H1 (cell line): ENCODE data around the gene POLD1. TPM values are rescaled to one million over a fixed set of nuclear protein-coding genes. Genes with fewer than 3 reads are reported as not detected.

Experiments used
- CTCF ChIA-PET: fragments of 300-600 bp; sonication (Branson Sonifier 250); formaldehyde crosslinking; loops from one replicate; lab custom pipeline; 2021; ENCODE audit not compliant: partially characterized antibody; lab: Charles Lee
- POLR2A ChIA-PET: fragments of 300-600 bp; sonication (Branson Sonifier 250); formaldehyde crosslinking; loops from one replicate; lab custom pipeline; 2021; ENCODE audit warnings: inconsistent platforms; ENCODE audit not compliant: partially characterized antibody; lab: Charles Lee
- DNase-seq, 2 experiments: peaks; one replicate each; pipeline versions ENCODE4 v3.0.0 to v3.0.0-alpha.2; 2010 to 2022; ENCODE audit warnings: low spot score in 2 of 2, low read depth in 1 of 2, mixed read lengths in 1 of 2
- FAIRE-seq: peaks from 2 replicates; lab custom pipeline; 2011; peaks lifted over from hg19 to GRCh38; lab: Jason Lieb, UNC
- H2AFZ ChIP-seq: 2 replicates; pipeline ENCODE4 v1.8.1; 2012; ENCODE audit warnings: low read length, inconsistent platforms
- H2AK5ac ChIP-seq: 2 replicates; pipeline ENCODE4 v1.6.1; 2013; ENCODE audit warnings: low read depth, low read length
- H2BK120ac ChIP-seq: replicated peaks from 2 replicates; pipeline ENCODE3; 2013; ENCODE audit warnings: low read depth, low read length, inconsistent platforms
- H2BK12ac ChIP-seq: 2 replicates; pipeline ENCODE4 v1.6.1; 2013; ENCODE audit warnings: low read depth, low read length
- H2BK15ac ChIP-seq: 2 replicates; pipeline ENCODE4 v1.6.1; 2013; ENCODE audit warnings: low read length
- H2BK20ac ChIP-seq: 2 replicates; pipeline ENCODE4 v1.6.1; 2013; ENCODE audit warnings: low read length
- H2BK5ac ChIP-seq: 2 replicates; pipeline ENCODE4 v1.6.1; 2013; ENCODE audit warnings: low read depth, low read length
- H3K14ac ChIP-seq: 2 replicates; pipeline ENCODE4 v1.6.1; 2013; ENCODE audit warnings: inconsistent platforms; ENCODE audit not compliant: insufficient read length
- H3K18ac ChIP-seq: 2 replicates; pipeline ENCODE4 v1.6.1; 2013; ENCODE audit warnings: low read length; ENCODE audit errors: extremely low read depth
- H3K23ac ChIP-seq: 2 replicates; pipeline ENCODE4 v1.6.1; 2013; ENCODE audit warnings: inconsistent platforms; ENCODE audit not compliant: insufficient read length
- H3K23me2 ChIP-seq: 2 replicates; pipeline ENCODE4 v1.6.1; 2013; ENCODE audit warnings: low read depth, low read length
- H3K27ac ChIP-seq: 2 replicates; pipeline ENCODE4 v1.6.1; 2011; ENCODE audit warnings: low read depth, low read length, inconsistent platforms
- H3K27me3 ChIP-seq, 4 experiments: replicated peaks in 1 of 4; 1 replicate in 1 of 4; 2 replicates in 3 of 4; pipeline versions ENCODE4 v1.6.1 to v1.8.1; 2011 to 2013; ENCODE audit warnings: low read length in 3 of 4, mild to moderate bottlenecking in 3 of 4, inconsistent platforms in 2 of 4, mixed read lengths in 2 of 4, moderate library complexity in 1 of 4; ENCODE audit not compliant: control insufficient read depth in 3 of 4, insufficient read depth in 3 of 4; ENCODE audit errors: extremely low read depth in 1 of 4
- H3K36me3 ChIP-seq, 4 experiments: 2 replicates each; pipeline versions ENCODE4 v1.6.1 to v1.8.1; 2011 to 2013; ENCODE audit warnings: mild to moderate bottlenecking in 4 of 4, low read length in 3 of 4, moderate library complexity in 2 of 4, control low read depth in 1 of 4, inconsistent platforms in 1 of 4; ENCODE audit not compliant: insufficient read depth in 4 of 4, control insufficient read depth in 2 of 4
- H3K4ac ChIP-seq: replicated peaks from 2 replicates; pipeline ENCODE3; 2013; ENCODE audit warnings: low read length, low read depth, mixed read lengths, inconsistent platforms; ENCODE audit not compliant: insufficient read length
- H3K4me1 ChIP-seq, 4 experiments: replicated peaks in 1 of 4; 1 replicate in 1 of 4; 2 replicates in 3 of 4; pipeline versions ENCODE4 v1.6.1 to v1.8.1; 2011 to 2013; ENCODE audit warnings: low read length in 3 of 4, inconsistent platforms in 2 of 4, mixed read lengths in 1 of 4; ENCODE audit not compliant: insufficient read depth in 4 of 4, control insufficient read depth in 3 of 4
- H3K4me2 ChIP-seq, 2 experiments: 2 replicates each; pipeline versions ENCODE4 v1.6.1 to v1.8.1; 2011 to 2013; ENCODE audit warnings: low read depth in 2 of 2, low read length in 2 of 2, control low read depth in 1 of 2, inconsistent platforms in 1 of 2, mild to moderate bottlenecking in 1 of 2; ENCODE audit not compliant: insufficient read depth in 1 of 2
- H3K4me3 ChIP-seq, 4 experiments: fragments of 200-600, 300-600 bp in 1 of 4; sonication (generic), shearing (Covaris generic), sonication (Bioruptor Twin) in 1 of 4; 2 replicates each; pipeline versions ENCODE4 v1.5.1 to v1.8.1; 2011 to 2016; ENCODE audit warnings: low read length in 4 of 4, low read depth in 3 of 4, control low read depth in 2 of 4, inconsistent platforms in 2 of 4, mild to moderate bottlenecking in 2 of 4, mixed read lengths in 1 of 4, moderate library complexity in 1 of 4; ENCODE audit not compliant: insufficient read depth in 2 of 4; ENCODE audit errors: extremely low read depth in 1 of 4
- H3K56ac ChIP-seq: replicated peaks from 2 replicates; pipeline ENCODE3; 2013; ENCODE audit warnings: low read depth, mild to moderate bottlenecking, mixed read lengths, low read length, inconsistent platforms; ENCODE audit not compliant: insufficient read length
- H3K79me1 ChIP-seq: 2 replicates; pipeline ENCODE4 v1.6.1; 2013; ENCODE audit warnings: low read depth, low read length, control low read depth
- H3K79me2 ChIP-seq, 2 experiments: 2 replicates each; pipeline versions ENCODE4 v1.6.1 to v1.8.1; 2012 to 2013; ENCODE audit warnings: low read length in 2 of 2, mild to moderate bottlenecking in 2 of 2, inconsistent platforms in 1 of 2; ENCODE audit not compliant: insufficient read depth in 2 of 2, control insufficient read depth in 1 of 2
- H3K9ac ChIP-seq, 4 experiments: replicated peaks in 1 of 4; 1 replicate in 1 of 4; 2 replicates in 3 of 4; pipeline versions ENCODE4 v1.6.1 to v1.8.1; 2011 to 2013; ENCODE audit warnings: low read depth in 3 of 4, low read length in 3 of 4, control low read depth in 2 of 4, mild to moderate bottlenecking in 2 of 4, moderate library complexity in 2 of 4, inconsistent platforms in 1 of 4; ENCODE audit errors: extremely low read depth in 1 of 4
- H3K9me3 ChIP-seq, 2 experiments: 2 replicates each; pipeline versions ENCODE4 v1.6.1 to v1.8.1; 2012 to 2013; ENCODE audit warnings: mild to moderate bottlenecking in 2 of 2, moderate library complexity in 2 of 2, control low read depth in 1 of 2, inconsistent platforms in 1 of 2, low read depth in 1 of 2, low read length in 1 of 2, mixed read lengths in 1 of 2; ENCODE audit not compliant: insufficient read depth in 2 of 2
- H4K20me1 ChIP-seq, 2 experiments: replicated peaks in 1 of 2; 2 replicates each; pipeline versions ENCODE3 to v1.8.1; 2011 to 2013; ENCODE audit warnings: inconsistent platforms in 2 of 2, low read length in 2 of 2, mild to moderate bottlenecking in 1 of 2; ENCODE audit not compliant: insufficient read depth in 2 of 2, control insufficient read depth in 1 of 2
- H4K5ac ChIP-seq: 2 replicates; pipeline ENCODE4 v1.6.1; 2013; ENCODE audit warnings: low read length, low read depth, mixed read lengths, inconsistent platforms; ENCODE audit not compliant: insufficient read length
- H4K8ac ChIP-seq: 2 replicates; pipeline ENCODE4 v1.8.0; 2013; ENCODE audit warnings: mild to moderate bottlenecking, moderate library complexity, low read length, inconsistent platforms; ENCODE audit not compliant: insufficient read depth; ENCODE audit errors: extremely low read depth
- H4K91ac ChIP-seq: replicated peaks from 2 replicates; pipeline ENCODE3; 2013; ENCODE audit warnings: low read length, mixed read lengths, inconsistent platforms; ENCODE audit not compliant: insufficient read length
- BRCA1 ChIP-seq: IDR thresholded peaks from 2 replicates; pipeline ENCODE4 v1.6.1; 2012; ENCODE audit warnings: low read depth, low read length, improper control_type of control experiment
- CHD1 ChIP-seq: IDR thresholded peaks from 2 replicates; pipeline ENCODE4 v1.6.1; 2012; ENCODE audit warnings: low read depth, low read length, improper control_type of control experiment
- CREB1 ChIP-seq: IDR thresholded peaks from 2 replicates; pipeline ENCODE4 v1.6.1; 2012; ENCODE audit warnings: inconsistent platforms
- EGR1 ChIP-seq: IDR thresholded peaks from 2 replicates; pipeline ENCODE4 v1.6.1; 2011; ENCODE audit warnings: low read depth, low read length, borderline replicate concordance
- EP300 ChIP-seq, 2 experiments: IDR thresholded peaks; 1 replicate in 1 of 2; 2 replicates in 1 of 2; pipeline ENCODE4 v1.6.1; 2011 to 2012; ENCODE audit warnings: low read depth in 2 of 2, low read length in 2 of 2, mild to moderate bottlenecking in 2 of 2, borderline replicate concordance in 1 of 2, inconsistent platforms in 1 of 2, moderate library complexity in 1 of 2
- NRF1 ChIP-seq: IDR thresholded peaks from 2 replicates; pipeline ENCODE4 v1.6.1; 2011; ENCODE audit warnings: mild to moderate bottlenecking, low read depth, low read length, improper control_type of control experiment
- POU5F1 ChIP-seq: IDR thresholded peaks from 2 replicates; pipeline ENCODE4 v1.6.1; 2011; ENCODE audit warnings: low read depth, mild to moderate bottlenecking, low read length, moderate library complexity
- SIN3A ChIP-seq, 2 experiments: IDR thresholded peaks in 1 of 2; conservative IDR thresholded peaks in 1 of 2; 2 replicates each; pipeline ENCODE4 v1.6.1; 2011 to 2012; ENCODE audit warnings: low read length in 2 of 2, improper control_type of control experiment in 1 of 2, low read depth in 1 of 2, mild to moderate bottlenecking in 1 of 2
- SIRT6 ChIP-seq: IDR thresholded peaks from one replicate; pipeline ENCODE4 v1.7.1; 2012; ENCODE audit warnings: low read length, inconsistent platforms
- SIX5 ChIP-seq: IDR thresholded peaks from 2 replicates; pipeline ENCODE4 v1.6.1; 2011; ENCODE audit warnings: mild to moderate bottlenecking, low read depth, low read length
- SP1 ChIP-seq: IDR thresholded peaks from 2 replicates; pipeline ENCODE4 v1.6.1; 2011; ENCODE audit warnings: low read depth, low read length
- ZNF274 ChIP-seq: IDR thresholded peaks from 2 replicates; pipeline ENCODE4 v1.7.0; 2012; ENCODE audit warnings: low read length, borderline replicate concordance; ENCODE audit errors: extremely low read depth
- WGBS, 2 experiments: shearing (Covaris generic) in 1 of 2; methylation state at CpG; one replicate each; pipeline versions ENCODE4 v1.1.6 to v1.1.7; 2013 to 2015; ENCODE audit warnings: low lambda C conversion rate in 2 of 2, mixed read lengths in 2 of 2, inconsistent platforms in 1 of 2, low coverage in 1 of 2, missing lambda C conversion rate in 1 of 2; ENCODE audit not compliant: insufficient replicate concordance in 2 of 2, insufficient coverage in 1 of 2, insufficient read length in 1 of 2; ENCODE audit errors: extremely low coverage in 1 of 2, missing lambda C conversion rate in 1 of 2; 5-methylcytosine and 5-hydroxymethylcytosine counted together
- polyA plus RNA-seq, 7 experiments: library from polyadenylated mRNA; depleted of rRNA in 3 of 7; stranded (reverse) in 5 of 7; unstranded in 2 of 7; fragments of >200 nt in 5 of 7; fragments of 200-250 nt in 2 of 7; gene quantifications; 1 replicate in 5 of 7; 2 replicates in 1 of 7; 4 replicates in 1 of 7; pipeline versions ENCODE4 v1.2.1 to v1.2.3, GENCODE V29; 2011 to 2013; ENCODE audit warnings: missing spikeins in 2 of 7, mixed read lengths in 2 of 7
- total RNA-seq: library from RNA; stranded (reverse); fragmentation: NEBNext Ultra II Directional; extraction: Animal tissue kit (Norgen Biotek cat#: 25700); gene quantifications from 2 replicates; pipeline ENCODE4 v1.2.1, GENCODE V29; 2021

Gene POLD1
- total and polyA plus RNA-seq, 2 of the 8 experiments (the other 6 are each of a cell fraction or from before 2014, with no cell fraction given), result 141 to 142 TPM

DNA sequence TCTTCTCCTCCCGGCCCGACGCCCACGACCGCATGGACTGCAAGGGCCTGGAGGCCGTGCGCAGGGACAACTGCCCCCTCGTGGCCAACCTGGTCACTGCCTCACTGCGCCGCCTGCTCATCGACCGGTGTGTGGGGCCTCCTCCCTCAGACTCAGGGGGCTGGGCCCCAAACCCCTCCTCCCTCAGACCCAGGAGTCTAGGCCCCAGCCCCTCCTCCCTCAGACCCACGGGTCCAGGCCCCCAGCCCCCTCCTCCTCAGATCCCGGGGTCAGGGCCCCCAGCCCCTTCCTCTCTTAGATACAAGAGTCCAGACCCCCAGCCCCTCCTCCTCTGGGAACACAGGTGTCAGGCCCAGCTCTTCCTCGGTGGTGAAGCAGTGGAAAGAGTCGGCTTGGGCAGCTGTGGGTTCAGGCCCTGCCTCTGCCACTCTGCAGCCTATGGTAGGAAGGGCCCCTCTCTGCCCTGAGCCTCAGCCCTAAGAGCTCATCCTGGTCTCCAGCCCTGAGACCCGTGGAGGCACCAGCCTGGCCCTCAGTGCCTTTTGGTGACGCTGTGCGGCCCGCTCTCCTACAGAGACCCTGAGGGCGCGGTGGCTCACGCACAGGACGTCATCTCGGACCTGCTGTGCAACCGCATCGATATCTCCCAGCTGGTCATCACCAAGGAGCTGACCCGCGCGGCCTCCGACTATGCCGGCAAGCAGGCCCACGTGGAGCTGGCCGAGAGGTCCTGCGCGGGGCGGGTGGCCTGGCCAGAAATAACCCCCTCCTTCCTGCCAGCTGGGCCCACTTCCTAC, 30.9 kb downstream of the POLD1 start:
- Histone ChIP-seq H4K20me1 (peaks cover 0 to 8% of the 10 kb centered on the region in 2 experiments), H3K27ac (no peak overlapping the region; the same call in 1 of the 2 replicates), H4K8ac (peak overlapping the region; percentile 41; the same call in 1 of the 2 replicates), H4K5ac (no peak overlapping the region), H3K18ac (no peak overlapping the region; the same call in 1 of the 2 replicates), H3K4me2 (no peak overlapping the region), H3K4ac (no peak overlapping the region), H2BK120ac (no peak overlapping the region), H3K4me3 (no peak overlapping the region), H3K79me1 (no peaks in the 10 kb centered on the region), H2BK12ac (no peak overlapping the region), H2BK15ac (no peak overlapping the region), H2AK5ac (peak overlapping the region; percentile 43; the same call in 1 of the 2 replicates), H3K79me2 (no peaks in the 10 kb centered on the region), H3K36me3 (peaks cover under 1 to 9% (median 3%) of the 10 kb centered on the region in 4 experiments; a peak in 4 of 8 replicates), H3K23ac (no peak overlapping the region), H3K27me3 (peaks cover 0 to 2% (median 0%) of the 10 kb centered on the region in 4 experiments; a peak in 1 of 7 replicates), H3K9ac (no peak overlapping the region), H3K4me1 (peaks cover 0 to 20% (median 12%) of the 10 kb centered on the region in 4 experiments; a peak in 6 of 7 replicates), H3K23me2 (peaks cover 12% of the 10 kb centered on the region; the same call in 1 of the 2 replicates), H3K14ac (no peak overlapping the region), H3K56ac (peak overlapping the region; percentile 2), H4K91ac (peak overlapping the region; percentile 84), H2AFZ (no peak overlapping the region), H2BK5ac (no peak overlapping the region), H3K9me3 (no peaks in the 10 kb centered on the region), H2BK20ac (no peak overlapping the region)
- FAIRE-seq, result no peak
- peak; percentile 79 to 98 for DNase-seq
- 84% methylated on average over 14 of the region's 37 CpGs; no CpG with 5 or more reads in 1 of the 2 experiments for WGBS, 2 experiments
- CTCF ChIA-PET, result interaction anchor here (0.6 to 3.2 kb wide), 13 partner anchors 9 to 1644 kb away, joined by 3 to 22 read pairs (median 6); no protein-coding TSS in a partner anchor
- POLR2A ChIA-PET, result interaction anchor here (0.5 to 2.4 kb wide), 10 partner anchors 10 to 99 kb away, joined by 3 to 15 read pairs (median 4); partner anchors contain the start of gene POLD1
- no peak for TF ChIP-seq BRCA1
- TF ChIP-seq CHD1, result no peak
- peak; percentile 74; the same call in 1 of the 2 replicates for TF ChIP-seq CREB1
- TF ChIP-seq SP1, result no peak
- no peak for TF ChIP-seq SIX5
- peak; percentile 74; the same call in 1 of the 2 replicates for TF ChIP-seq EGR1
- TF ChIP-seq POU5F1, result no peak
- no peak for TF ChIP-seq EP300 (IDR thresholded peaks at IDR 0.05; ENCODE audit: borderline replicate concordance in 1 of 2, low read depth in 2 of 2, low read length in 2 of 2)
- peak; percentile 23 to 63; a peak in 2 of 4 replicates for TF ChIP-seq SIN3A (conservative IDR thresholded peaks at IDR 0.05 in 1 of 2, IDR thresholded peaks at IDR 0.05 in 1 of 2; ENCODE audit: low read depth in 1 of 2, low read length in 2 of 2)
- TF ChIP-seq SIRT6, result no peak
- TF ChIP-seq NRF1, result 0 out of 2 replicates have a peak, but pooled peaks have one; percentile 17
- TF ChIP-seq ZNF274, result no peak
